Measurements from ENCODE around the gene GRK5.

DNA sequence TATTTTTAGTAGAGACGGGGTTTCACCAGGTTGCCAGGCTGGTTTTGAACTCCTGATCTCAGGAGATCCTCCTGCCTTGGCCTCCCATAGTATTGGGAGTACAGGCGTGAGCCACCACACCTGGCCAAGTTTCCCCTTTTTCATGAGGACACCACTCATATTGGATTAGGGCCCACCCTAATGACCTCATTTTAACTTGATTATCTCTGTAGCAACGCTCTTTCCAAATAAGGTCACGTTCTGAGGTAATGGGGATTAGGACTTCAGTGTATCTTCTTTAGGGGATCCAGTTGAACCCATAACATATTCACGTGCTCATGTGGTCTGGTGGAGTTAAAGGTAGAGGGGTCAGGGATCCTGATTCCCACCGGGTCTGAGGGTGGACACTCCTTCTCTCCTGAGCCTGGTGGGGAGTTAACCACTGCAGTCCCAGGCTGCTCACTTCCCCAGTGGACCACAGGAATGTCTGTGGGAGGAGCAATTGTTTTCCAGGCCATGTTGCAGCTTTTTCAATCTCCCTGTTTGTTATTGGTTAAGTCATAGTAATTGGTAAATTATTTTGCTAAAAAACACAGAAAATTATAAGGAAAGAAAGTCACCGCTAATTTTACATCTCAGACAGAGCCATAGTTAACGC lies 130.5 kb downstream of the GRK5 start:
- no peak for TF ChIP-seq POLR2AphosphoS5 (IDR thresholded peaks at IDR 0.05; ENCODE audit: low read depth, low read length)
- TF ChIP-seq POLR2A (IDR thresholded peaks at IDR 0.05; ENCODE audit: low read depth, low read length): no peak

All from GM12892 (cell line).